GM19438 (cell line): Measurements from ENCODE around the gene PRLH.
A peak's percentile ranks its signal among the peaks of the same experiment; 100 is the strongest.
"Not testable (repeated sequence)": the region's sequence is repeated elsewhere in the genome, so short reads cannot be mapped to it uniquely, and the experiment has no call there.

Experiments
- ATAC-seq: cut with Tn5 transposase; IDR thresholded peaks from one replicate; pipeline ENCODE4 v1.9.1; 2021; ENCODE audit warnings: low read depth; ENCODE audit not compliant: unreplicated experiment

The PRLH gene

DNA sequence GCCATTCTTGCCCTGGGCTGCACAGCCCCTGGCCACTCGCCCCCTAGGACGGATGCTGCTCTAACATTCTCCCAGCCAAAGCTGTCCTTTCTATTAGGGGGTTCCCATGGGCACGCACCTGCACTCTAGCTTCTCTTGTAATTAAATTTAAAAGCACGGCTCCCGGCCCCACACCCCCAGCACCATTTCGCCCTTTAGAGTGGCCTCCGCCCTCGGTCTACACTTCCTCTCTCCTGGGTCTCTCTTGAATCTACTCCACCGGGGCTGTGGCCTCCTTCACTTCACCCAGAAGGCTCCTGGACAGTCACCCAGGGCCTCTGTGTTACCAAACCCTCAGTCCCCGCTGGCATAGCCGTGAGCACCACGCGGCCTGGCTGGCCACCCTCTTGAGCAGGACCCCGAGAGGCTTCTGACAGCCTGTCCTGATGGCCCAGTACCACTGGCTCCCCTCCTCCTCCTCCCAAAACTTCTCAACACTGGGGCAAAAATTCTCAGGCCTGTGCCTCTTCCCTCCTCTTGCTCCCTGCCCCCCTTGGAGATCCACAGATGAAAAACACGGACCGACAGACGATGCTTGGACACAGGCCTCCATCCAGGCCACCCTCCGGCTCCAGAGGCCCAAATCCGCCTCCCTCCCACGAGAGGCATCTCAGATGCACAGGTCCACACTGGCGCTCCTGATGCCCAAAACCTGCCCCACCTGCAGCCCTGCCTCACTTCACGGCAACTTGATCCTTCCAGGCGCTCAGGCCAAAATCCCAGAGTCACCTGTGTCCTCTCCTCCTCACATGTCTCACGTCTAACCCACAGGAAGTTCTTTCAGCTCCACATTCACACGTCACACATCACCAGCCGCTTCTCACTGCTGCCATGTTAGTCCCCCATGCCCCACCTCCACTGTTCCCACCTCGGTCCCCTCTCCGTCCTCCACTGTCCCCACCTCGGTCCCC lies 31.1 kb downstream of the PRLH start:
- ATAC-seq = no peak

DNA sequence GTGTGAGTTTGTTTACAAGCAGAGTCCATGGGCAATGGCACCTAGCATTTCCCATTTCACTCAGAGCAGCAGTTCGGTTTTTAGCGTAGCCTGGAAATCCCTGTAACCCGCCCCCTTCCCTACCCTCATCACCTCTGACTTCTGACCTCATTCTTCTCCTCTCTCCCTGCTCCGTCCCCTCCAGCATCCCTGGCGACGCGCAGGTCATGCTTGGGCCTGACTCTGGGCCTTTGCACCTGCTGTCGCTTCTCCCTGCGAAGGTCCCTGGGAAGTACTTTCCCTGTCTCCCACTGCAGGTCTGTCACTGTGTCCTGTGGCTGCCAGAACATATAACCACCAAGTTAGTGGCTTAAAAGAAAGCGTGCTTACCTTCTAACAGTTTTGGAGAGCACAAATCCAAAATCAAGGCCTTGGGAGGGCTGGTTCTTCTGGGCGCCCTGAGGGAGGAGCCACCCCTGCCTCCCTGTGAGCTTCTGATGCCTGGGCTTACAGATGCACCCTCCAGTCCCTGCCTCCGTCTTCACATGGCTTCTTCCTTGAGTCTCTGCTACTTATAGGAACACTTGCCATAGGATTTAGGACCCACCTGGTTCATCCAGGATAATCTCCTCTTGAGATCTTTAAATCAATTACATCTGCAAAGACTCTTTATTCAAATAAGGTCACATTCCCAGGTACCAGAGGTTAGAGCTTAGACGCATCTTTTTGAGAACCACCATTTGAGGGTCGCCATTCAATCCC lies 32.3 kb downstream of the PRLH start:
- no peak for ATAC-seq

DNA sequence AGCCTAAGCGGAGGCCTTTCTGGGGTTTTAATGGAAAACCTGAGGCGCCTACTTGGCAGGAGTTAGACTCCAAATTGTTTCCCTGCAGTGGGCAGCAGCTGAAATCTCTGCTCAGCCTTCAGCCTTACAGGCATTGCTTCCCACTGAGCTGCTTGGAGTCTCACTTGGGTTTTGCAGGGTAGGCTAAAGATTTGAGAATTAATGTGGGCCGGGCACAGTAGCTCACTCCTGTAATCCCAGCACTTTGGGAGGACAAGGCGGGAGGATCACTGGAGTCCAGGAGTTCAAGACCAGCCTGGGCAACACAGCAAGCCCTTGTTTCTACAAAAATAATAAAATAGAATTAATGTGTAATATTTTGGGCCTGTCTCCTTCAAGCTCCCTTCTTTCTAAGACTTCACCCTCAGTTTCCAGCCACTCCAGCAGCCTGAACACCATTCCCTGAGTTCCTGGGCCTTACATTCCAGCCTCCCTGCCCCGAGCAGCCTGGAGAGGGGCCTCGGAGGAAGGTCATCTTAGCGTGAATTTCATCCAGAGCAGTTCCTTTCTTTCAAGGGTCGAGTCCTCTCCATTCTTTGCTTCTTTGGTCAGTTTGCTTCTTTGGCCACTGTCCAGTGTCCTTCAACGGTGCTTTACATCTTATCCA lies 33.2 kb downstream of the PRLH start:
- ATAC-seq = no peak

- ATAC-seq = no peak
These were observed 34.0 kb downstream of the PRLH start for GRCh38 chr2:237600205-237600846.

- no peak for ATAC-seq
These were observed 35.2 kb downstream of the PRLH start for GRCh38 chr2:237601453-237602116.

GRCh38 chr2:237602409-237602808 lies 36.0 kb downstream of the PRLH start:
- no peak for ATAC-seq

- no peak for ATAC-seq
These were observed 36.8 kb downstream of the PRLH start for GRCh38 chr2:237603049-237603717.

GRCh38 chr2:237603718-237604362 lies 37.5 kb downstream of the PRLH start:
- ATAC-seq = peak; percentile 58

- no peak for ATAC-seq
These were observed 38.0 kb downstream of the PRLH start for GRCh38 chr2:237604391-237604790.

GRCh38 chr2:237604960-237605359 lies 38.6 kb downstream of the PRLH start:
- no peak for ATAC-seq

- ATAC-seq = not testable (repeated sequence)
These were observed 40.1 kb downstream of the PRLH start for GRCh38 chr2:237606522-237606921.

GRCh38 chr2:237612527-237613357 lies 46.4 kb downstream of the PRLH start:
- no peak for ATAC-seq

- no peak for ATAC-seq
These were observed 47.3 kb downstream of the PRLH start for GRCh38 chr2:237613679-237614078.

DNA sequence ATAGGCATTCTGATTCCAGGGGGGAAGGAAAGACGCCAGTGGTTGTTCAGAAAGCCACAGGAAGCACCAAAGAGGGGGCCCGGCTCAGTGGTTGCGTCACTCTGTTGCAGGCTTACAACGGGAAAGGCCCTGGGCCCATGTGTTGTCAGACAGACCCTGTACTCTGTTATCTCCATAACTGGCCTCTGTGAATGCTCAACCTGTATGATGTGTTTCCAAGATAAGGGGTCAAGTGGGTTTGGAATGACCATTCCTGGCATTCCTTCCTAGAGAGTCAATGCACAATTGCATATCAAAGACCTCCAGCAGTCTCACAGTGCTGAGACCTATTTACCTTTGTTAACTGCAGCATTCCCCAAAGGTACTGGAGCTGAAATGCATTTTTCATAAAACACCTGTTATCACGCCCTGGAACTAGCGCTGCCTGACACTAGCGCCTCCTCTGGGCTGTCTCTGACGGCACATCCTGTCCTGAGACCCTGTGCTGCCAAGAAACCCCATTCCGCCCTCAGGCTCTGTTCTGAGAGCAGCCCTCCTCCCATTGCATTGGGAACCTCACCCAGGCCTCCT lies 47.9 kb downstream of the PRLH start:
- ATAC-seq = no peak

GRCh38 chr2:237615631-237616249 lies 49.4 kb downstream of the PRLH start:
- ATAC-seq = no peak

GRCh38 chr2:237616373-237616733 lies 50.0 kb downstream of the PRLH start:
- ATAC-seq = no peak
